DMS 273 treated with DMSO at 0.1 percent for 48 hours (cell line): ENCODE data around the gene COL20A1.
"Not testable (repeated sequence)": the region's sequence is repeated elsewhere in the genome, so short reads cannot be mapped to it uniquely, and the experiment has no call there.

Source experiments
- DNase-seq: peaks from one replicate; lab custom pipeline; 2025; lab: John Stamatoyannopoulos, UW

Gene COL20A1

DNA sequence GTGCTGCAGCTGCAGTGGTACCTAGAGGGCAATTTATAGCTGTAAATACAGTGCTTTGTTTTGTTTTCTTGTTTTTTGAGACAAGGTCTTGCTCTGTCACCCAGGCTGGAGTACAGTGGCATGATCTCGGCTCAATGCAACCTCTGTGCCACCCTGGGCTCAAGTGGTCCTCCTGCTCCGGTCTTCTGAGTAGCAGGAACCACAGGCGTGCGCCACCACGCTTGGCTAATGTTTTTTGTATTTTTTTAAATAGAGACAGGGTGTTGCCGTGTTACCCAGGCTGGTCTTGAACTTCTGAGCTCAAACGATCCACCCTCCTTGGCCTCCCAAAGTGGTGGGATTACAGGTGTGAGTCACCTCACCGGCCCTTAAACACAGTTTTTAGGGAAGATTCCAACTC is 41.4 kb downstream of the COL20A1 start:
- DNase-seq, result no peak

DNA sequence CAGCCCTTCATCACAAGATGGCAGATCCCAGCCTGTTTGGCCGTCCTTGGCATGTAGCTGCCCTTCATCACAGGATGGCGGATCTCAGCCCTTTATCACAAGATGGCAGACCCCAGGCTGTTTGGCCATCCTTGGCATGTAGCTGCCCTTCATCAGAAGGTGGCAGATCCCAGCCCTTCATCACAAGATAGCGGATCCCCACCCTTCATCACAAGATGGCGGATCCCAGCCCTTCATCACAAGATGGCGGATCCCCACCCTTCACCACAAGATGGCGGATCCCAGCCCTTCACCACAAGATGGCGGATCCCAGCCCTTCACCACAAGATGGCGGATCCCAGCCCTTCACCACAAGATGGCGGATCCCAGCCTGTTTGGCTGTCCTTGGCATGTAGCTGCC is 42.1 kb downstream of the COL20A1 start:
- DNase-seq, result not testable (repeated sequence)

DNA sequence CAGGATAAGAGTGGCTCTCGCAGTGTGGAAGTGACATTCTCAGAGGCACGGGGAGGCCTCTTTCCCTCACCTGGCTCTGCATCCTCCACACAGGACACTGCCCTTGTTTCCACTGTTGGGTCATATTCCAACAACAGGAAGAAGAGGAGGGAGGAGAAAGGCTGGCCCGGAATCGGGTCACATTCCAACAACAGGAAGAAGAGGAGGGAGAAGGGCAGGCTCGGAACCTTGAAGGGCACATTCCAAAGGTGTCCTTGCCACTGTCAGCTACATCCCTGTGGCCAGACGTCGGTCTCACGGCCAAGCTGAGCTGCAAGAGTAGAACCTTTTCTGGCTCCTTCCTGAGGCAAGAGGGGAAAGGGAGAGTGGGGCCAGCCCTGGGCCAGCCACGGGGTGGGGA is 42.7 kb downstream of the COL20A1 start:
- no peak for DNase-seq

DNA sequence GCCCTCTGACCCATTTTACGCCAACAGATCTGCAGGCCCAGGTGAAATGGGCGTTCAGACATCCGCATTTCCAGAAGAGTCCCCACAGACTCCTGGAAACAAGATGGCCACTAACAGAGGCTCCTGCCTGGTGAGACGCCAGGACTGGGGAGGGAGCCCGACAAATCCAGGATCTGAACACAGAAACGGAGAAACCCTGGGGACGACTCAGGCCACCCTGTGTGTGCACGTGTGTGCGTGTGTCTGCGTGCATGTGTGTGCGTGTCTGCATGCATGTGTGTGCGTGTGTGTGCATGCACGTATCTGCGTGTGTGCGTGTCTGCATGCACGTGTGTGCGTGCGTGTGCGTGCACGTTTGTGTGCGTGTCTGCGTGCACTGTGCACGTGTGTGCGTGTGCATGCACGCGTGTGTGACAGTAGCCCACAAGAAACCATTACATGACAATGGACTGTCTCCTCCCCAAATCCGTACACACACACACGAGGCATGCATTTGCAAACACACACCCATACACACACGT is 43.3 kb downstream of the COL20A1 start:
- no peak for DNase-seq

DNA sequence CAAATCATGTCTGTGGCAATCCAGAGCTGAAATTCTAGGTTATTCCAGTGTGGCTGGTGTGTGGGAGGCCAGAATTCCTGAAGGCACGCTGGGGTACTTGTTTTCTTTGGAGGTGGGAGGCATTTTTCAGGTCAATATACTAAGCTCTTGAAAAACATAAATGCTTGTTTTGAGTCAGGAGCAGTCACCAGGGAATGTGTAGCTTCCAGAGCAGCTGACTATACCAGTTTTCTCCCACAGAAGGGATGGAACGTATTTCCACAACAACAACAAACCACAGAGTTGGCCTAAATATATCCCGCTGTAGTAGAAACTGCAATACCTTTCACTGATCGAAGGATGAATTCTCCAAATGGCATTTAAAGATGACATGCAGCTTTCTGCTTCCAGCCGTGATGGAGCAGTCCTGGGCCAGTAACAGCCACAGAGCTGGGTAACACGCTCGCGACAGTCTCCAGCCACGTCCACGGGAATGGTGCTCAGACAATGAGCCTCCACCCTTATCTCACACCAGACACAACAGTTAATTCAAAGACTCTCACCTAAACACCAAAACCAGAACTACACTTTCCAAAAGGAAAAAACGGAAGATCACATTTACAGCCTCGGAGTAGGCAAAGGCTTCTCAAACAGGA is 44.9 kb downstream of the COL20A1 start:
- no peak for DNase-seq

DNA sequence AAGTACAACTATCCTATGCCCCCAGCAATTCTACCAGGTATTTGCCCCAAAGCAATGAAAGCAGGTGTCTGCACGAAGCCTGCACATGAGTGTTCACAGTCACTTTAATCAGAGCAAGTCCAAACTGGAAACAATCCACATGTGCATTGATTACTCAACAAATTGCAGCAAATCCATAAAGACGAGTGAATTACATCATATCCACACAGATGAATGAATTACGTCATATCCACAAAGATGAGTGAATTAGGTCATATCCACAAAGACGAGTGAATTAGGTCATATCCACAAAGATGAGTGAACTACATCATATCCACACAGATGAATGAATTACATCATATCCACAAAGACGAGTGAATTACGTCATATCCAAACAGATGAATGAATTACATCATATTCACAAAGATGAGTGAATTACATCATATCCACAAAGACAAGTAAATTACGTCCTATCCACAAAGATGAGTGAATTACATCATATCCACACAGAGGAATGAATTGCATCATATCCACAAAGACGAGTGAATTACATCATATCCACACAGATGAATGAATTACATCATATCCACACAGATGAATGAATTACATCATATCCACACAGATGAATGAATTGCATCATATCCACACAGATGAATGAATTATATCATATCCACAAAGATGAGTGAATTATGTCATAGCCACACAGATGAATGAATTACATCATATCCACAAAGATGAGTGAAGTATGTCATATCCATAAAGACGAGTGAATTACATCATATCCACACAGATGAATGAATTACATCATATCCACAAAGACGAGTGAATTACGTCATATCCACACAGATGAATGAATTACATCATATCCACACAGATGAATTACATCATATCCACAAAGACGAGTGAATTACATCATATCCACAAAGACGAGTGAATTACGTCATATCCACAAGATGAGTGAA is 46.4 kb downstream of the COL20A1 start:
- DNase-seq, result not testable (repeated sequence)

DNA sequence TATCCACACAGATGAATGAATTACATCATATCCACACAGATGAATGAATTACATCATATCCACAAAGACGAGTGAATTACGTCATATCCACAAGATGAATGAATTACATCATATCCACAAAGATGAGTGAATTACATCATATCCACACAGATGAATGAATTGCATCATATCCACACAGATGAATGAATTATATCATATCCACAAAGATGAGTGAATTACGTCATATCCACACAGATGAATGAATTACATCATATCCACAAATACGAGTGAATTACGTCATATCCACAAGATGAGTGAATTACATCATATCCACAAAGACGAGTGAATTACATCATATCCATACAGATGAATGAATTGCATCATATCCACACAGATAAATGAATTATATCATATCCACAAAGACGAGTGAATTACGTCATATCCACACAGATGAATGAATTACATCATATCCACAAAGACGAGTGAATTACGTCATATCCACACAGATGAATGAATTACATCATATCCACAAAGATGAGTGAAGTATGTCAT is 47.2 kb downstream of the COL20A1 start:
- DNase-seq, result not testable (repeated sequence)

DNA sequence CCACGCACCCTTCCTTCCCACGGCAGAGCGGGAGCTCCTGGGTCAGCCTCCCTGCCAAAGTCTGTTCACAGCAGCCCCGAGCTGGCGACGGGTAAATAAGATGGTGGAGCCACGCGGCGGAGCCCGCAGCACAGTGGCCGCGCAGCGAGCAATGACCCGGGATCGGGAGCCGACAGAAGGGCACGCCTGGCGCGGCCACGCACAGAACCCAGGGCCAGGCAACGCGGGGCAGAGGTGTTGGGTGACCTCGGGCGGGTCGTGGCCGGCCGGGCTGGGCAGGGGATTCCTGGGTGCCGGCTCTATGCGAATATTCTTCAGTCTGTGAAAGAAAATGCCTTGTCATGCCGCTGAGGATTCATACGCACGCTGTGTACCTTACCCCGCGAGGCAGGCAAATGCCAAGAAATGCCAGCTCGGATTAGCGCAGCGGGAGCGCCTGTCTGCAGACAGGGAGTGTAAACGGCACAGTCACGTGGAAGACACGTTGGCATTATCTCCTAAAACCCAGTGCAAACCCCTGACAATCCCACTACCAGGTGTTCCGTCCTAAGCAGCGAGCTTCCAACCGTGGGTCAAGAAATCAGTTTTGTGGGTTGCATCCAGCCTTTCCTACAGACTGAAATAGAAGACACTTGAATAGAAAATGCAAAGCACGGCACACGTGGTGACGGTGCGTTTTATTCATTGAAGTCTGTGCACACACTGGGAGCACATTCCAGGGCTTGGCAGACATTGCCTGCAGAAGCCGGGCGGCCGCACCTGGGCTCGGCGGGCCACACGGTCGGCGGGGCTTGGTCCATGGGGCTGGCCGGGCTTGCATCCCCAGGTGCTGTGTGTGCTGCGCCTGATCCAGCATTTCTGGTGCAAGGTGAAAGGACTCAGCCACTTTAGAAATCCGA is 49.8 kb downstream of the COL20A1 start:
- no peak for DNase-seq

DNA sequence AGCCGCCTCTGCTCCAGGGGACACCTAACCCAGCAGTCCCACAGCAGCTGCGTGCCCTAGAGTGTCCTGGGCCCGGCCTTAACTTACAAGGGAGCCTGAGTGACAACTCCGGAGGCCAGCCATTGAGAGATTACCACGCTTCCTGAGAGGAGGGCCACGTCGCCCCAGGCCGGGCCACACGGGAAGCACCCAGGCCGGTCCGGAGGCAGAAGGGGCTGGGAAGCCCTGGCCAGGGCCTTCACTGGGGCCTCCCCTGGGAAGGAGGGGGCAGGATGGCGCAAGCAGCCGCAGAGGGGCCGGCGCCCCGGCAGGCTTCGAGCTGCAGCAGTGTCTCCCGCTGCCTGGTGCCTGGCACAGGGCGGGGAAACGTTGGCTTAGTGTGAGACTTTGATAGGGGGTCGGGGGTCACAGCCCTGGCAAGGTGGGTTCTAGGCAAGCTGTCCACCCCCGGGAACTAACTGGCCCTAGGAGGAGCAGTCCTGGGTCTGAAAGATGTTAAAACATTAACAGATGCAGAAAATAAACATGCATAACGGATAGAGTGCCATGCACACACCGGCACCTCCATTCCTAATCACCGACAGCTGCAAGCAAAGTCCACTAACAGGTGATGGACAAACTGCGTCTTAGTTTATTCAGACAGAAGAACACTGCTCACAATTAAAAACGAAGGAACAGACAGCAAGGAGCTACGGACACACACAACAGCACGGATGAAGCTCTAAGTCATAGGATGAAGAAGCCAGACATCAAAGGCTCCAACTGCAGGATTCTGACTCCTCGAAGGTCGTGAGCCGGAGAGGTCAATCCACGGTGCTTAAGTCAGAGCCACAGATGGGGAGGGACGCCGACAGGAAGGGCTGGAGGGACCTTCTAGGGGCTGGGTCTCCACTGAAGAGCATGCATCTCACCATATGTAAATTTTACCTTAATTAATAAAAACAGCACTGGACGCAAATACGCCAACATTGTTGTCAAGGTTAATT is 50.8 kb downstream of the COL20A1 start:
- DNase-seq, result no peak

DNA sequence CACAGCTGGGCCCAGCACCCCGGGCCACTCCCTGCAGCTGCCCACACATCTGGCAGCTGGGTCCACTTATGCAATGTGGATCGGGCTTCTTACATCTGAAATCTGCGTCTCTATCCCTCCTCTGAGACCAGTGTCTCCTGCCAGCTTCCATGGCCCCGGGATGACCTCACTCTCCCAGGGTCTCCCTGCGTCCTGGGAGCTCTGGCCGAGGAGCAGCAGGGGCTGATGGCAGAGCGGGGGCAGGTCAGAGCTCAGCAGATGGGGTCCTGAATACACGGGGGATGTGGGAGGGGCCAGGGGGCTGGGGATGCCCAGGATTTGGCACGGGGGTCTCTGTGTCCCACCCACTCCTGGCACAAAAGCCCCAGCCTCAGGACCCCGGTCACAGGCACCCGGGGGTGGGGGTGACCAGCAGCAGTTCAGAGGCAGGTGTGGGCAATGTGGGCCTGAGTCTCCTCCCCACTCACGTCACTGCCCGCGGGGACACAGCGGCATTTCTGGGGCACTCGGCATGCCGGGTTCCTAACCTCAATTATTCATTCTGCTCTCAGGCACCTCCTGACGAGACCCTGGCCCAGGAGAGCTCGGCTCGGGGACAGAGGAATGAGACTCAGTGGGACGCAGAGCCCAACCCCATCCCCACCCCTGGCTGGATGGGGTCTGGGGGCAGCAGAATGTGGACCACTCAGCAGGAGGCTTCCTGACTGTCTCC is 51.8 kb downstream of the COL20A1 start:
- DNase-seq, result no peak

DNA sequence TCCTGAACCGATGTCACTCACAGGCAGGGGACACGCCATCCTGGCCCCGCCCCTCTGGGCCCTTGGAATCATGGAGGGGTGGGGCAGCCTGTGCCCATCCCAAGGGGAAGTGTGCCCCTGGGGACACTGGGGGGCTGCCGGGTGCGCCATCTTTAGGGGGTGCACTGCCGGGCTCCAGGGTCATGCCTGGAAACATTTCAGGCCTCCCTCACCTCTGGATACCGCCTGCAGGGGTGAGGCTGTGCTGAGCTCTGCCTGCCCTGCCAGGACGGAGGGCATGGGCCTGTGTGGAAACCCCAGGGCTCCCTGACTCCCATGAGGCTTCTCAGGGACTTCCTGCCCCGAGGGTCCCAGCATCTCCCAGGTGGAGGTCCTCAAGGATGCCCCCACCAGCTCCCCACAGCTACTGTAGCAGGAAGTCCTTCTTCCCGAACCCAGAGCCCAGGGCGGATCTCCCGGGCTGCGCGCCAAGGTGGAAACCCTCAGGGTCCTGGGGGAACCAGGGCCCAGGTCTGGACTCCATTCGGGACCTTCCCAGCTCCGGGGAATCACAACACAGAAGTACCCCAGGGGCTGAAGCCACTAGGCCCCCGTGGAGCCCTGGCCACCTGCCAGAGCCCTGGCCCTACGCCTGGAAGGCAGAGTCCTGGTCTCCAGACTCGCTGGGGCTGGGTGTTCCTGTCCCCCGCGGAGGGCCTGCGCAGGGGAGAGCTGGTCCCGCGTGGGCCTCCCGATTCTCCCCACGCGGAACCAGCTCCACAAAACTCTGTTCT is 52.5 kb downstream of the COL20A1 start:
- no peak for DNase-seq

DNA sequence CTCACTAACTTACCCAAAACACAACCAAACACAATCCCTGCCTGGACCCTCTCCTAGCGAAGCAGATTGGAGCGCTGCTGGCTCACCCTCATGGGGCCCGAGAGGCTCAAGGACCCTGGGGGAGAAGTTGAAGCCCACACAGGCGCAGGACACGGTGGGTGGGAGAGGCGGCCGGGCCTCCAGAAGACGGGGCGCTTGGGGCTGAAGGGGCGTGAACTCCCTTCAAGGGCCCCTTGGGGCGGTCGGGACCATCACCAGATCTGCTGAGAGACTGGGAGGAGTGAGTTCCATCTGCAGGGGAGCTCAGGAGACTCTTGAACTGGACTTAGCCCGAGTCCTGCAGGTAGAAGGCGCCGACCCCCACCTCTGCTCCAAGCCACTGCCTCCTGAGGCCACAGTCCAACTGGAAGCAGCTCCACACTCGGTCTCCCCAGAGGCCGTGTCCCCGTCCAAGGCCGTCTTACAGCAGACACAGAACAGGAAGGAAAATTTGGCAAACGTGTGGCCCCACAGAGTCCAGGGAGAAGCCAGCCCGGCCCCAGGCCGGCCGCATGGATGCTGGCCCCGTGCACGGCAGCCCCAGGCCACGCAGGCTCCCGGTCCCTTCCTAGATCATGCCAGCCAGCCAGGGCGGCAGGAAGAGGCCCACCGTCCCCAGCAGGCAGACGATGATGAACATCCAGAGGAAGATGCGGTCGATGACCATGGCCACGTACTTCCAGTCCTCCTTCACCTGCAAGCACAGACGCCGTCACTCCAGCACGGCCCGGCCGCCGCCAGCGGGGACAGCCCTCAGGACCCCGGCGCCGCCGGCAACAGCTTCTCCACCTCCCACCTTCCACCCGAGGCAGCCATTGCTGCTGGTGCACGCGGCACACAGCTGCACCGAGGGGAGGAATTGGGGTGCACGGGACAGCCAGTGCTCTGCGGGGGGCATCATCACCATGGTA is 53.4 kb downstream of the COL20A1 start:
- no peak for DNase-seq

DNA sequence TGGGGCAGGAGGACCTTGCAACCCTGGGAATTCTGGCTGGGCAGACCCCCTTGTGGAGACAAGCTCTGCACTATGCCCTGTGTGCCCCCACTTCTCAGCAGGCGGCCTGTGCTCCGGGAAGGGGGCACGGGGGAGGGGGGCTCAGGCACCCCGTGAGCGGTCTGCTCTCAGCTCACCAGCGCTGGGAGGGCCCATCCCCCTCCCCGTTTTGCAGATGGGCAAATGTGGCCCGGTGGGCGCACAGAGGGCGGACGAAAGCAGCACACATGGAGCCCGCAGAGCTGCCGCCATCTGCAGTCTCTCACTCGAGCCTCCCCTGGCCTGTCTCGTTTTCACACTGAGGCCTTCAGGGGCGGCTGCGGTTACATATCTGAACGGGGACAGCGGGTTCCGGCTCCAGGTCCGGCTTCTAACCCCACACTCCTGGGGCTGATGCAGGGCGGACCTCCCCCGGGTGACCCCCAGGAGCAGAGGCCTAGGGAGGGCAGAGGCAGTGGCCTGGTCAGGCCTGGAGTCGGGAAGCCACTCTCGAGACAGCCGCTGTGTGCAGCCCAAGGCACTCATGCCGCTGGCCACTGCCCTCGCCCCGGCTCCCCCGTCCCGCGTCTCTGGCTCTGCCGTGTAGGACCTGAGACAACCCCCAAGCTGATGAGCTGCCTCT is 54.2 kb downstream of the COL20A1 start:
- no peak for DNase-seq

DNA sequence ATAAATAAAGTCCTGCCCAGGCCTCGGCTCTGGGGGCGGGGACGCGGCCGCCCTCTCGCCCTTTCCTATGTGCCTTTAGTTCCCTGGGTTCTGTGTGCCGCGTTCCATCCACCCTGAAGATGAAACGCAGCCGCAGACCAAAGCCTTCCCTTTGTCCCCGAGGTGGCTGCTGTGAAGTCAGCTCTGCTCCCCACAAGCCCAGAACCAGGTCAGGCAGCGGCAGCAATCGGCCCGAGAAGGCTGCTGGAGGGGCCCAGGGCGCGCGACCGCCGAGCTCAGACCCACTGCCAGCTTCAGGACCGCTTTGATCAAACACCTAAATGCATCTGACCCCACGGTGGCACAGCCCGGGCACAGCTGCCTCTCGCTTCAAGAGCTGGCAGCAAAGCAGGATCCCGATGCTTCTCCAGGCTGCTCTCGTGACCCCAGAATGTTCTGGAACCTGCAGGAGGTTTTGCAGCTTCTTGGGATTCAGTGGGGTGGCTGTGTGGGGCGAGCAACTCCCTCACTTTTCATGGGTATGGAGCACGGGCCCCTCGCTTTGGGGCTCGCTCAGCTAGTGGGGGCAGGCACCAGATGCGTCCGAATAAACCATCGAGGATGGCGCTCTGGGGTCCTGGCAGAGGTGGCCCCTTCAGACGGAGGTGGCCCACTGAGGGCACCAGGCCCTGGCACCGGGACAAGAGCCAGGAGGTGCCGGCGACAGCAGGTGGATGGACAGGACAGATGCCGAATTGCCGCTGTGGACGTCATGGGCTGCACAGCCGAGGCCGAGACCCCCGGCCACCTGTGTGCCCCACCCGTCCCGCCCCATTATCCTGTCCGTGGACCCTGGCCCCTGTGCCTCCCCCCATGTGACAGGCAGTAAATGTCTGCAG is 55.2 kb downstream of the COL20A1 start:
- no peak for DNase-seq

DNA sequence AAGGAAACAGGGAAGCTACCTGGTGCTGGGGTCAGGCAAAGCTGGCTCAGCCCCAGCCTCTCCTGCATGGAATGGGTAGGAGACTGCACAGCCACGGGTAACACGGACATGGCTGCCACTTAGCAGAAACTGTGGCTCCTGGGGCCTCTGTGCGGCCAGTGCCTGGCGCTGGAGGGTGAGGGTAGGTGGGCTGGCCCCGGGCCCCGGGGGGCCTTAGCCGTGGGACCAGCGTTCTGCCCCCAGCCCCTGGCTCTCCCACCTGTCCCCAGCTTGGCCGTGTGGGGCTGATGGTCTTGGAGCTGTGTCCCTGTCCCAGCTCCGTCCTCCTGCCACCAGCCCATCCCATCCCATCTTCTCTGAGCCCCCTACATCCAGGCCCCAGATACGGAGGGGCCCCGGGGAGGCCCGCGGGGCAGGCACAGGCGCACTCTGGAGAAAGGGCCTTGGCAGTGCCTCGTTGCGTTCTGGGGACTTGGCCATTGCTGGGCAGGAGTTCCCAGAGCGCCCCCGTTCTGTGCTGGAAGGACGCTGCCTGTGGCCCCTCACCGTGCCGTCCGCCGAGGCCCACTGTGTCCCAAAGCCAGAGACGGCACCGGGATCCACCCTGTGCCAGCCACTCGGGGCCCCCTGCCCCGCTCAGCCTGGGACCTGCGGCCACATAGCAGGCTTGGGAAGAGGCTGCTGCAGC is 56.0 kb downstream of the COL20A1 start:
- no peak for DNase-seq

DNA sequence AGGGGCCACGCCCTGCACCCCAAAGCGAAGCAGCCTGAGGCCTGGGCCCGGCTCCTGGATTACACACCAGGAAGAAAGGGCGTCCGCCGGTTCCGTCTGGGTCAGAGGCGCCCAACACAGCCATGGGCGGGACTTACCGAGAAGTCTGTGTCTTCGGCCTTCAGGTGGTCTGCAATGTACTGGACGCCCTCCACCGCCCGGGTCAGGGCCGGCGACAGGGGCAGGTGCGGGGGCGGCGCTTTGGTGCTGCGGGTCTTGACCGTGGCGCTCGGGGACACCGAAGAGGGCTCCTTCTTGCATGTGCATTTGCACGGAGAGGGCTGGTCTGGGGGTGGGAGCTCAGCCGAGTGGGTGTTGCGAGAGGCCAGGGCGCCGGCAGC is 56.5 kb downstream of the COL20A1 start:
- DNase-seq, result no peak
